HG03460 (cell line): ENCODE measurements around the gene ACER3.
"Not testable (repeated sequence)": the region's sequence is repeated elsewhere in the genome, so short reads cannot be mapped to it uniquely, and the experiment has no call there.

ENCODE experiments used
- ATAC-seq: cut with Tn5 transposase; IDR thresholded peaks from one replicate; pipeline ENCODE4 v1.9.1; 2021; ENCODE audit not compliant: unreplicated experiment

The ACER3 gene

GRCh38 chr11:76987203-76987602 is 126.5 kb downstream of the ACER3 start:
- ATAC-seq: no peak

DNA sequence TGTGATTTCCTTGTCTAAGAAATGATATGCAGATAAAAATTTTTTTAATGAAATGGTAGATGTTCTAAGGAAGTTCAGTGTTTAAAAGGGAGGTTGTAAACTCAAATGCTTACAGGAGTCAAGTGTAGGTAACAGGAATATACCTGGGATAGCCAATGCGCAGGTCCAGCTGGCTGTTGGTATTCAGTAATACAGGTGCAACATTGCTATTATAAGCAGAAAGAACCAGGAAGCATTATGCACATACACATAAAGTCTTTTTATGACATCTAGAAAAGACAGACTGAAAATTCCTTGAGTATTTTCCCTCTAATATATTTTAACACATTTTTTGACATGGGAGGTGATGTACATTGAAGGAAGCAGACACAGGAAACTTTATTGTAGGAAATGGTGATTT is 129.9 kb downstream of the ACER3 start:
- no peak for ATAC-seq

GRCh38 chr11:76995081-76995576 is 134.4 kb downstream of the ACER3 start:
- ATAC-seq: no peak

- no peak for ATAC-seq
Observed at GRCh38 chr11:76997512-76997911, 136.8 kb downstream of the ACER3 start.

GRCh38 chr11:76999597-76999996 is 138.9 kb downstream of the ACER3 start:
- no peak for ATAC-seq

- ATAC-seq: no peak
Observed at GRCh38 chr11:77001613-77002012, 140.9 kb downstream of the ACER3 start.

DNA sequence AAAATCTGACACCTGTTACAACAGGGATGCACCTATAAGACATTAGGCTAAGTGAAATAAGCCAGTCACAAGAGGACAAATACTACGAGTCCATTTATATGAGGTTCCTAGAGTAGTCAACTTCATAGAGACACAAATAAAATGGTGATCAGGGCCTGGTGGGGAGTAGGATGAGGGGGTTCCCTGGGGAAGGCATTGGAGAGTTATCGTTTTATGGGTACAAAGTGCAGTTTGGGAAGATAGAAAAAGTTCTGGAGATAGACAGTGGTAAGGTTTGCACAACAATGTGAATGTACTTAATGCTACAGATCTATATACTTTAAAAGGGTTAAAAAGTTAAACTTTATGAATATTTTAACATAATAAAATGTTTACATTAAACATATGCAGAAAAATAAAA is 142.1 kb downstream of the ACER3 start:
- no peak for ATAC-seq

GRCh38 chr11:77003963-77004362 is 143.2 kb downstream of the ACER3 start:
- no peak for ATAC-seq

DNA sequence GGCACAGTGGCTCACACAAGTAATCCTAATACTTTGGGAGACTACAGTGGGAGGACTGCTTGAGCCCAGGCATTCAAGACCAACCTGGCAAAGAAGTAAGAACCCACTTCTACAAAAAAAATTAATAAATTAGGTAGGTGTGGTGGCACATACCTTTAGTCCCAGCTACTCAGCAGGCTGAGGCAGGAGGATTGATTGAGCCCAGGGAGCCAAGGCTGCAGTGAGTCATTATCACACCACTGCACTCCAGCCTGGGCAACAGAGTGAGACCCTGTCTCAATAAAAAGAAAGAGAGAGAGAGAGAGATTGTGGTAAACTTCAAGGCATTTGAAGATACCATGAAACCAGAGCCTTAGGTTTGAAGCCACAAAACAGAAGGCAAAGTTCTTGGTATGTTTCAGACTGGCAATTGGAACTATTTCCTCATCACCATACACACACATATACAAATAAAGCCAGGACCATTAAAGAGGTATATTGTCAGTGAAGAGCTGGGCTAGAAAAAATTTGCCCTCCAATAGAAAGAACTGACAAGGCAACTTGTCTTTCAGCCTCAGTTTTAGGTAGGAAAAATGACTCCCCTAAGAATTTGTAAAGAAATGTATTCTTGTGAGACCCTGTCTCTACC is 148.9 kb downstream of the ACER3 start:
- no peak for ATAC-seq

DNA sequence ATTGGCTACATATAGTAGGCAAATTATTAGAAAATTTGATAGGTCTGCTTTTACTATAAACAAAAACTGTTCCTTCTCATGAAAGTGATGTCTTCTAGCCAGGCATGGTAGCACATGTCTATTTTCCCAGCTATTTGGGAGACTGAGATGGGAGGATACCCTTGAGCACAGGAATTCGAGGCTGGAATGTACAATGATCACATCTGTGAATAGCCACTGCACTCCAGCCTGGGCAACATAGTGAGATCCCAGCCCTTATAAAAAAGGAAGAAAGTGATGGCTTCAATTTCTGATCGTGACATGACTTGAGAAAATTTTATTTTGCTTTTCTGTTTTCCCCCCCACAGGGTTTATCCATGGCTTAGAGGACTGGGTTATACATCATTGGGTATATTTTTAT is 154.0 kb downstream of the ACER3 start:
- no peak for ATAC-seq

DNA sequence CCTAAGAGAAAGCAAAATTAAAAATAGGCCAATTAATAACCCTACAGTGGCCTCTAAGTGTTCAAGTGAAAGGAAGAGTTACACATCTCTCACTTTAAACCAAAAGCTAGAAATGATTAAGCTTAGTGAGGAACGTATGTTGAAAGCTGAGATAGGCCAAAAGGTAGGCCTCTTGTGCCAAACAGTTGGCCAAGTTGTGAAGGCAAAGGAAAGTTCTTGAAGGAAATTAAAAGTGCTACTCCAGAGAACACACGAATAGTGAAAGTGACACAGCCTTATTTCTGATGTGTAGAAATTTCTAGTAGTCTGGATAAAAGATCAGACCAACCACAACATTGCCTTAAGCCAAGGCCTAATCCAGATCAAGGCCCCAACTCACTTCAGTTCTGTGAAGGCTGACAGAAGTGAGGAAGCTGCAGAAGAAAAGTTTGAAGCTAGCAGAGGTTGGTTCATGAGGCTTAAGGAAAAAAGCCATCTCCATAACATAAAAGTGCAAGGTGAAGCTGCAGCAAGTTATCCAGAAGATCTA is 157.7 kb downstream of the ACER3 start:
- ATAC-seq: not testable (repeated sequence)

- no peak for ATAC-seq
Observed at GRCh38 chr11:77019976-77020595, 159.4 kb downstream of the ACER3 start.

GRCh38 chr11:77020734-77021133 is 160.0 kb downstream of the ACER3 start:
- no peak for ATAC-seq

DNA sequence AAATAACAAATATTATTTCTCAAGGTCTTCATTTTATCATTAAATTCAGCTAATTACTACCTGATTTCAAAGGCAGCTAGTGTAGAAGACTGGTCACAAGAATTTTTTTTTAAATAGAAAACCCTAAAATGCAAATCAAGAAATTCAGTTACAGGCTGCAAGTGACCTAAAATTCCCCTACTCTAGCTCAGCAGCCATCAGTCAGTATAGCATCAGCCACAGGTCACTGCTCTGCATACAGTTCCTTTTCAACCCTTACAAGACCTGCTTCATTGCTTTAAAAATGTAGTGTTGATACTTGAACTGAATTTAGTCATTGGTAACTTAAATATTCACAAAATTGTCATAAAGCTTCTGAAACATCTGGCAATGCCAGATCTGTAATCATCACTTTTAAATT is 164.0 kb downstream of the ACER3 start:
- no peak for ATAC-seq

DNA sequence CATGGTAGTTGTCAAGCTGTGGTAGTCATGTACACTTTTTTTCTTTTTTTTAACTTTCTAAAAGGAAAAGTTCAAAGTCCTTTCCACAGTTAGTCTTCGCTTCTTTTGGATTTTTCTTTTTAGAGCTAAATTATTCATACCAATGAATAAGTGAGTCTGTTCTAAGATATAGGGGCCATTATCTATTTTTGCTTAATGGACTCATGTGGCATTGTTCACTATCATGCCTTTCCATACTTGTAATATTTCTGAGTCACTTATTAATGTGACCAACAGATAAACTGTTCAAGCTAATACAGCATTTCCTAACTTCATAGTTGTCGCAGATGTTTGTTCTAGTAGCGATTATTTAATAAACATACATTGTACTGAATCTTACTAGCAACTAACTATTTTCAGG is 165.5 kb downstream of the ACER3 start:
- ATAC-seq: no peak

DNA sequence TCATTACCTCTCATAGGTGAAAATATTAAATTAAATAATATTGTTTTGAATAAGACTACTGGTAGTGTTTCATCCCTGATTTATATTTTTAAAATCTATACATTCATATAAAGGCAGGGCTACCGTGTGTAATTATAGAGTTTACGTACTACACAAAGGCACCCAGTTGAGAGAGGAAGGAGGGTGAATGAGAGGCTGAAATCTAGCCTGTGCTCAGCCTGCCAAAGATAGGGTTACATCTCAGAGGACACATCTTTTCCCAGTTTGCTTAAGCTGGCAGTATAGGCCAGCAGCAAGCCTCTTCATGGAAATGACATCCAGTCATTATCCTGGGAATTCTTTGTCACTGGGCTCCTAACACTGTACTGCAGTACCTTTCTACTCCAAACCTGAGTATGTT is 166.0 kb downstream of the ACER3 start:
- no peak for ATAC-seq

DNA sequence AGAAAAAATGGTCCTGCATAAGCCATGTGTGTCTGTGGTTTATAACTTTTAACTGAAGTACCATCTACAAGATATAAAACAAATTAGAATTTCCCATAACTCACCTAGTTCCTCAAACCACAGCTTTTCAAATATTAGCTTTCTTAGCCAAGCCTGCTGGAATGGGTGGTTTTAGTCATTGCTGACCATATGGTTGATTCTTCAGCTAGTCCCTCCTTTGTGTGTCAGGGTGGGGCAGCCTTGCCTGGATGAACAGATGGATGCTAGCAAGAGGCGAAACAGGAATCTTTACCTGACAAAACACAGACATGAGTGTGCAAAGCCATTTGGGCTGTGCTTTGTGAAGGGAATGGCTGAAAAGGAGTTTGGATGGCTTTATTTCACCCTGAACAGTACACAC is 166.6 kb downstream of the ACER3 start:
- ATAC-seq: no peak

GRCh38 chr11:77029829-77030228 is 169.1 kb downstream of the ACER3 start:
- ATAC-seq: no peak

- no peak for ATAC-seq
Observed at GRCh38 chr11:77030834-77031414, 170.2 kb downstream of the ACER3 start.

GRCh38 chr11:77031599-77031998 is 170.9 kb downstream of the ACER3 start:
- no peak for ATAC-seq

- no peak for ATAC-seq
Observed at GRCh38 chr11:77035039-77035438, 174.3 kb downstream of the ACER3 start.

- no peak for ATAC-seq
Observed at GRCh38 chr11:77035580-77035979, 174.9 kb downstream of the ACER3 start.
